Keratinocyte (primary cell): ENCODE results near the gene CC2D1A. TPM values are rescaled to one million over a fixed set of nuclear protein-coding genes. Genes with fewer than 3 reads are reported as not detected.

Source experiments
- DNase-seq: peaks from one replicate; pipeline ENCODE4 v3.0.0-alpha.2; 2011; ENCODE audit warnings: low read depth, missing footprints, low spot score
- FAIRE-seq: peaks from 2 replicates; lab custom pipeline; 2011; peaks lifted over from hg19 to GRCh38; lab: Jason Lieb, UNC
- H2AFZ ChIP-seq: 2 replicates; pipeline ENCODE4 v1.6.0; 2012; ENCODE audit warnings: low read length, control low read depth, inconsistent platforms; ENCODE audit not compliant: control insufficient read depth
- H3K27ac ChIP-seq: 2 replicates; pipeline ENCODE4 v1.5.1; 2011; ENCODE audit warnings: low read length; ENCODE audit not compliant: control insufficient read depth, insufficient read depth
- H3K27me3 ChIP-seq: 3 replicates; pipeline ENCODE4 v1.6.0; 2011; ENCODE audit warnings: low read length; ENCODE audit not compliant: control insufficient read depth, insufficient read depth; ENCODE audit errors: extremely low read depth
- H3K36me3 ChIP-seq, 2 experiments: 2 replicates in 1 of 2; 3 replicates in 1 of 2; pipeline ENCODE4 v1.5.1; 2011; ENCODE audit warnings: low read length in 2 of 2, mild to moderate bottlenecking in 1 of 2; ENCODE audit not compliant: control insufficient read depth in 2 of 2, insufficient read depth in 2 of 2; ENCODE audit errors: extremely low read depth in 1 of 2
- H3K4me1 ChIP-seq: 3 replicates; pipeline ENCODE4 v1.5.1; 2011; ENCODE audit warnings: low read length; ENCODE audit not compliant: control insufficient read depth, insufficient read depth; ENCODE audit errors: extremely low read depth
- H3K4me2 ChIP-seq: 3 replicates; pipeline ENCODE4 v1.6.0; 2011; ENCODE audit warnings: low read depth, low read length; ENCODE audit not compliant: control insufficient read depth, insufficient read depth; ENCODE audit errors: extremely low read depth
- H3K4me3 ChIP-seq, 3 experiments: fragments of 200-600 bp in 1 of 3; sonication (generic) in 1 of 3; 2 replicates in 2 of 3; 3 replicates in 1 of 3; pipeline ENCODE4 v1.5.1; 2011 to 2016; ENCODE audit warnings: low read length in 3 of 3, mild to moderate bottlenecking in 3 of 3, control low read depth in 2 of 3, inconsistent platforms in 1 of 3, low read depth in 1 of 3, mixed read lengths in 1 of 3, mixed run types in 1 of 3, moderate library complexity in 1 of 3; ENCODE audit not compliant: control insufficient read depth in 2 of 3, insufficient read depth in 2 of 3; ENCODE audit errors: extremely low read depth in 1 of 3
- H3K79me2 ChIP-seq: 2 replicates; pipeline ENCODE4 v1.6.0; 2012; ENCODE audit warnings: low read length; ENCODE audit not compliant: control insufficient read depth, insufficient read depth
- H3K9ac ChIP-seq: 3 replicates; pipeline ENCODE4 v1.6.0; 2011; ENCODE audit warnings: low read length; ENCODE audit not compliant: control insufficient read depth, insufficient read depth; ENCODE audit errors: extremely low read depth
- H3K9me1 ChIP-seq: 3 replicates; pipeline ENCODE4 v1.6.0; 2011; ENCODE audit warnings: low read length; ENCODE audit not compliant: control insufficient read depth, insufficient read depth; ENCODE audit errors: extremely low read depth
- H3K9me3 ChIP-seq: 2 replicates; pipeline ENCODE4 v1.5.1; 2012; ENCODE audit warnings: low read depth, low read length; ENCODE audit not compliant: control insufficient read depth
- H4K20me1 ChIP-seq: 3 replicates; pipeline ENCODE4 v1.6.0; 2011; ENCODE audit warnings: low read length; ENCODE audit not compliant: control insufficient read depth, insufficient read depth; ENCODE audit errors: extremely low read depth
- EZH2 ChIP-seq: IDR thresholded peaks from one replicate; pipeline ENCODE4 v1.6.1; 2012; ENCODE audit warnings: inconsistent platforms, mild to moderate bottlenecking, low read length, moderate library complexity
- dilution Hi-C: fragments of 300-500 bp; cut with MboI; formaldehyde crosslinking; loops from one replicate; pipeline ENCODE4 v1.7.0; 2020; ENCODE audit warnings: low sequenced_read_pairs; ENCODE audit not compliant: extremely low pct_ligation_motif_present
- polyA minus RNA-seq, 3 experiments: library from RNA; depleted of rRNA, polyadenylated mRNA; stranded (reverse); fragments of >200 nt; gene quantifications; 1 replicate in 1 of 3; 2 replicates in 1 of 3; 3 replicates in 1 of 3; pipeline ENCODE4 v1.2.3, GENCODE V29; 2011
- polyA plus RNA-seq, 5 experiments: library from polyadenylated mRNA; depleted of rRNA in 3 of 5; stranded (reverse) in 3 of 5; stranded (forward) in 1 of 5; unstranded in 1 of 5; fragments of >200 nt; gene quantifications; 1 replicate in 1 of 5; 2 replicates in 3 of 5; 3 replicates in 1 of 5; pipeline versions ENCODE4 v1.2.1 to v1.2.3, GENCODE V29; 2011 to 2012; ENCODE audit warnings: missing spikeins in 2 of 5, low read depth in 1 of 5, low replicate concordance in 1 of 5
- TF ChIP-seq, protein P1 (sequence below), 3 experiments: IDR thresholded peaks in 1 of 3; conservative IDR thresholded peaks in 1 of 3; optimal IDR thresholded peaks in 1 of 3; 2 replicates in 2 of 3; 3 replicates in 1 of 3; pipeline versions ENCODE3 to v1.5.1; 2011; ENCODE audit warnings: low read length in 3 of 3, mild to moderate bottlenecking in 3 of 3, moderate library complexity in 2 of 3, control low read depth in 1 of 3, inconsistent platforms in 1 of 3; ENCODE audit not compliant: insufficient read depth in 2 of 3; ENCODE audit errors: extremely low read depth in 1 of 3

The CC2D1A gene
- polyA plus RNA-seq (11.2 to 15.6 TPM (median 14.7 TPM) in 3 replicates), polyA minus RNA-seq (13.6 to 45.7 TPM (median 15.7 TPM) in 3 replicates)
- polyA plus RNA-seq (2011; ENCODE audit: low read depth), result 33.3 TPM
- polyA plus RNA-seq (2011; cell fraction: cytosol; rRNA removed), result 6.7 and 13.2 TPM in 2 replicates
- polyA plus RNA-seq (2011; cell fraction: nucleus; rRNA removed), result 36.5 and 49.5 TPM in 2 replicates
- 18.5 and 22.1 TPM in 2 replicates for polyA plus RNA-seq (2012; ENCODE audit: low replicate concordance)
- polyA minus RNA-seq (2011; cell fraction: cytosol; rRNA and poly(A)+ RNA removed), result 17.5 TPM
- 16.7 and 18.5 TPM in 2 replicates for polyA minus RNA-seq (2011; cell fraction: nucleus; rRNA and poly(A)+ RNA removed)

DNA sequence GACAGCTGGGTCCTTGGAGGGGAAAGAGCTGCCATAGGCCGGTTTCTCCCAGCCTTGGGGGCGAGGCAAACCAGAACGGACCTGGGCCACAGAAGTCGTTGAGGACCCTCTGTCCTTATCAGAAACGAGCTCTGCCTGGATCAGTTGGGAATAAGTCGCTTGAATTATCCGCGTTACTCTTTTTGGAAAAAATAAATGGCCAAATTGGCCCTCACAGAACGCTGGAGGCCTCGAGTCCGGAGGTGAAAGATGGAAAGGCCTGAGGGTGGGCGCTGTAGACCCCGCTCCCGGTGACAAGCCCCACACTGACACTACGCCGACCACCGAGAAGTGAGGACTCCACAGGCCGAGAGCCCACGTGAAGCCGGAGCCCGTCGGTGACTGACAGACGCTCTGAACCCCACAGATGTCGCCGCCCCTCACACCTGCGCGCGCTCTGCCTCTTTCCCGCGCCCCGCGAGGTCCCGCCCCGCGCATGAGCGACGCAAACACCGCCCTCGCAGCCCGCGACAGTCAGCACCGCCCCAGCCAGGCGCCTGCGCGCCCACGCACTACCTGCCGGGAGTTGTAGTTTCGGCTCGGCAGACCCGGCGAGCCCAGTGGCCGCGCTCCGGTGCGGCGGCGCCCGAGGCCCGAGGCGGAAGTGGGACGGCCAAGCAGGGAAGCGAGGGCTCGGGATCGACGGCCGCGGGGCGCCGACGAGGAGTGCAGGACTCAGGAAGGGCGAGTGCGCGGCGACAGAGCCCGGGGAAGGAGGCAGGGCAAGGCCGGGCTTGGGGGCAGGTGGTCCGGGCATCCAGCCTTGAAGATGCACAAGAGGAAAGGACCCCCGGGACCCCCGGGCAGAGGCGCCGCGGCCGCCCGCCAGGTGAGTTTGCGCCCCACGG, at the start of gene CC2D1A, which contains the start of gene BRME1:
Gene CC2D1A (plus strand): TSS at position 568 of the 887 bp plus-strand sequence. CDS start 241 bp downstream, at position 809.
Gene BRME1 (minus strand): TSS at position 484 of the 887 bp plus-strand sequence. CDS start 1,225 bp downstream, outside the sequence.
- peaks cover 2 to 4% of the 10 kb centered on the region in 2 experiments for H3K36me3 ChIP-seq
- TF ChIP-seq EZH2, result no peak
- TF ChIP-seq, protein P1, sequence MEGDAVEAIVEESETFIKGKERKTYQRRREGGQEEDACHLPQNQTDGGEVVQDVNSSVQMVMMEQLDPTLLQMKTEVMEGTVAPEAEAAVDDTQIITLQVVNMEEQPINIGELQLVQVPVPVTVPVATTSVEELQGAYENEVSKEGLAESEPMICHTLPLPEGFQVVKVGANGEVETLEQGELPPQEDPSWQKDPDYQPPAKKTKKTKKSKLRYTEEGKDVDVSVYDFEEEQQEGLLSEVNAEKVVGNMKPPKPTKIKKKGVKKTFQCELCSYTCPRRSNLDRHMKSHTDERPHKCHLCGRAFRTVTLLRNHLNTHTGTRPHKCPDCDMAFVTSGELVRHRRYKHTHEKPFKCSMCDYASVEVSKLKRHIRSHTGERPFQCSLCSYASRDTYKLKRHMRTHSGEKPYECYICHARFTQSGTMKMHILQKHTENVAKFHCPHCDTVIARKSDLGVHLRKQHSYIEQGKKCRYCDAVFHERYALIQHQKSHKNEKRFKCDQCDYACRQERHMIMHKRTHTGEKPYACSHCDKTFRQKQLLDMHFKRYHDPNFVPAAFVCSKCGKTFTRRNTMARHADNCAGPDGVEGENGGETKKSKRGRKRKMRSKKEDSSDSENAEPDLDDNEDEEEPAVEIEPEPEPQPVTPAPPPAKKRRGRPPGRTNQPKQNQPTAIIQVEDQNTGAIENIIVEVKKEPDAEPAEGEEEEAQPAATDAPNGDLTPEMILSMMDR (optimal IDR thresholded peaks at IDR 0.05 in 1 of 3, IDR thresholded peaks at IDR 0.05 in 1 of 3, conservative IDR thresholded peaks at IDR 0.05 in 1 of 3; ENCODE audit: extremely low read depth in 1 of 3, insufficient read depth in 2 of 3, low read length in 3 of 3), result peak in 1 of 3 experiments; percentile 3
- H2AFZ ChIP-seq, result peak within 1 kb of the TSS; percentile 94
- dilution Hi-C loops, result no loop called here
- H3K27ac ChIP-seq, result peak within 1 kb of the TSS; percentile 40
- H3K27me3 ChIP-seq, result no peaks in the 10 kb centered on the region
- peaks cover 11% of the 10 kb centered on the region for H3K4me1 ChIP-seq
- DNase-seq, result peak; percentile 38
- no peaks in the 10 kb centered on the region for H3K9me3 ChIP-seq
- peaks cover 2% of the 10 kb centered on the region for H3K9me1 ChIP-seq
- peak within 1 kb of the TSS; percentile 86 for H3K4me2 ChIP-seq
- H3K79me2 ChIP-seq, result peaks cover 5% of the 10 kb centered on the region
- H3K4me3 ChIP-seq, result peak within 1 kb of the TSS; percentile 70 to 98 (median 82)
- peak within 1 kb of the TSS; percentile 80 for H3K9ac ChIP-seq
- no peak for FAIRE-seq
- no peaks in the 10 kb centered on the region for H4K20me1 ChIP-seq

DNA sequence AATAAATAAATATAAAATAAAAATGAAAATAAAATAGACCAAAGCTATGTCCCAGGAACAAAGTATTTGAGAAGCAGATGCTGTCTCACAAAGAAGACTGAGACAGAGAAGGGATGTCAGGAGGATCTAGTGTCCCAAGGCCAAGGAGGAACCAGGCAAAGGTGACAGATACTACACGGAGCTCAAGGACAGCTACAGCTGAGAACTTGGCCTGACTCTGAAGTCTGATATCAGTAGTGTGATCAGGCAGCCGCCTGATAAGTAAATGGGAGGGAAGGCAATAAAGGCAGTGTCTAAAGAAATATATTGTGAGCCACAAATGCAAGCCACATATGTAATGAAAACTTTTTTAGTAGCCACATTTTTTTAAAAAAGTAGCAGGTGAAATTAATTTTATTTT, 49.5 kb upstream of the CC2D1A start:
- no peaks in the 10 kb centered on the region for H4K20me1 ChIP-seq
- H3K9me3 ChIP-seq, result no peaks in the 10 kb centered on the region
- FAIRE-seq (no peak), DNase-seq (no peak)
- H3K9me1 ChIP-seq, result no peaks in the 10 kb centered on the region
- H3K79me2 ChIP-seq, result no peaks in the 10 kb centered on the region
- H3K4me3 ChIP-seq, result no peak overlapping the region
- no peaks in the 10 kb centered on the region for H3K27me3 ChIP-seq
- peak overlapping the region; percentile 8 for H2AFZ ChIP-seq
- no peaks in the 10 kb centered on the region for H3K36me3 ChIP-seq
- H3K9ac ChIP-seq, result peak overlapping the region; percentile 13
- dilution Hi-C loops, result no loop called here
- TF ChIP-seq, protein P1 (optimal IDR thresholded peaks at IDR 0.05 in 1 of 3, IDR thresholded peaks at IDR 0.05 in 1 of 3, conservative IDR thresholded peaks at IDR 0.05 in 1 of 3; ENCODE audit: extremely low read depth in 1 of 3, insufficient read depth in 2 of 3, low read length in 3 of 3), result no peak
- no peak for TF ChIP-seq EZH2
- peaks cover 25% of the 10 kb centered on the region for H3K4me1 ChIP-seq
- H3K27ac ChIP-seq, result peak overlapping the region; percentile 40
- H3K4me2 ChIP-seq, result no peak overlapping the region
